Keratinocyte (primary cell): ENCODE results near the gene HNRNPAB.

Source experiments
- EZH2 ChIP-seq: IDR thresholded peaks from one replicate; pipeline ENCODE4 v1.6.1; 2012; ENCODE audit warnings: inconsistent platforms, mild to moderate bottlenecking, low read length, moderate library complexity
- TF ChIP-seq, protein P1 (sequence below), 3 experiments: IDR thresholded peaks in 1 of 3; conservative IDR thresholded peaks in 1 of 3; optimal IDR thresholded peaks in 1 of 3; 2 replicates in 2 of 3; 3 replicates in 1 of 3; pipeline versions ENCODE3 to v1.5.1; 2011; ENCODE audit warnings: low read length in 3 of 3, mild to moderate bottlenecking in 3 of 3, moderate library complexity in 2 of 3, control low read depth in 1 of 3, inconsistent platforms in 1 of 3; ENCODE audit not compliant: insufficient read depth in 2 of 3; ENCODE audit errors: extremely low read depth in 1 of 3

DNA sequence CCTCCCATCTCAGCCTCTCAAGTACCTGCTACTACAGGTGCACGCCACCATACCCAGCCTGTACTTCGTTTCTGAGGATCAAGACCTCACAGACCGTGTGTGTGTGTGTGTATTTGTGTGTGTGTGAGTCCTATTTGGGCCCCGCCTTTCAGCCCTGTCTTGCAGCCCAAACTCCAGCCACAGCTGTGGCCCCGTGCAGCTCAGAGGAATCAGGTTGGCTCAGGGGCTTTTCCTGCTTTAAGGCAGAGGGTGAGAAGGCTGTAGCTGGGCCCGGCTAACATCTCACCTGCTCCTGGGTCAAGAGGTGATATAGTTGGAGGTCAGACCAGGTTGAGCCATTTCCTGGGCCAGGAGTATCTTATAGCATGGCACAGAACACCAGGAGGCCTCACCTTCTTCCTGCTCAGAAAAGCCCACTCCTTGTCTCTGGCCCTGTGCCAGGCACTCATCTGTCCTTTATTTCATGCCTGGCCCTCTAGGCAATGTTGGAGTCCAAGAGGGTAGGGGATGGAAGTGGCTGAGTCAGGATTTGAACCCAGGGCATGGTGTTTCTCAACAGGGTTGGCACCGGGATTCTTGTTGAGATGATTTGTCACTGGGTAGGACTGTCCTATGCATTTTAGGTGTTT, 29.9 kb downstream of the HNRNPAB start:
- TF ChIP-seq, protein P1, sequence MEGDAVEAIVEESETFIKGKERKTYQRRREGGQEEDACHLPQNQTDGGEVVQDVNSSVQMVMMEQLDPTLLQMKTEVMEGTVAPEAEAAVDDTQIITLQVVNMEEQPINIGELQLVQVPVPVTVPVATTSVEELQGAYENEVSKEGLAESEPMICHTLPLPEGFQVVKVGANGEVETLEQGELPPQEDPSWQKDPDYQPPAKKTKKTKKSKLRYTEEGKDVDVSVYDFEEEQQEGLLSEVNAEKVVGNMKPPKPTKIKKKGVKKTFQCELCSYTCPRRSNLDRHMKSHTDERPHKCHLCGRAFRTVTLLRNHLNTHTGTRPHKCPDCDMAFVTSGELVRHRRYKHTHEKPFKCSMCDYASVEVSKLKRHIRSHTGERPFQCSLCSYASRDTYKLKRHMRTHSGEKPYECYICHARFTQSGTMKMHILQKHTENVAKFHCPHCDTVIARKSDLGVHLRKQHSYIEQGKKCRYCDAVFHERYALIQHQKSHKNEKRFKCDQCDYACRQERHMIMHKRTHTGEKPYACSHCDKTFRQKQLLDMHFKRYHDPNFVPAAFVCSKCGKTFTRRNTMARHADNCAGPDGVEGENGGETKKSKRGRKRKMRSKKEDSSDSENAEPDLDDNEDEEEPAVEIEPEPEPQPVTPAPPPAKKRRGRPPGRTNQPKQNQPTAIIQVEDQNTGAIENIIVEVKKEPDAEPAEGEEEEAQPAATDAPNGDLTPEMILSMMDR (optimal IDR thresholded peaks at IDR 0.05 in 1 of 3, IDR thresholded peaks at IDR 0.05 in 1 of 3, conservative IDR thresholded peaks at IDR 0.05 in 1 of 3; ENCODE audit: extremely low read depth in 1 of 3, insufficient read depth in 2 of 3, low read length in 3 of 3), result no peak
- TF ChIP-seq EZH2, result no peak
